CD14-positive monocyte (primary cell): Measurements from ENCODE around the gene LCAT. TPM values are rescaled to one million over a fixed set of nuclear protein-coding genes. Genes with fewer than 3 reads are reported as not detected.

Experiments
- DNase-seq, 3 donors: peaks; one replicate each; pipeline ENCODE4 v3.0.0-alpha.2; 2011 to 2022
- H2AFZ ChIP-seq: 2 replicates; pipeline ENCODE4 v1.6.0; 2012; ENCODE audit warnings: mild to moderate bottlenecking, low read depth, low read length, inconsistent platforms; ENCODE audit not compliant: insufficient read depth, poor library complexity, severe bottlenecking
- H3K27ac ChIP-seq, 2 donors: 1 replicate in 1 of 2; 2 replicates in 1 of 2; pipeline ENCODE4 v1.5.1; 2012 to 2013; ENCODE audit warnings: low read length in 2 of 2, control low read depth in 1 of 2, inconsistent platforms in 1 of 2, low read depth in 1 of 2, mild to moderate bottlenecking in 1 of 2
- H3K27me3 ChIP-seq, 2 donors: one replicate each; pipeline versions ENCODE4 v1.6.0 to v1.6.1; 2011 to 2013; ENCODE audit warnings: low read length in 2 of 2; ENCODE audit not compliant: control insufficient read depth in 2 of 2, insufficient read depth in 2 of 2
- H3K36me3 ChIP-seq, 2 donors: replicated peaks in 1 of 2; 1 replicate in 1 of 2; 2 replicates in 1 of 2; pipeline versions ENCODE4 v1.5.1 to v1.6.1; 2012 to 2013; ENCODE audit warnings: low read length in 2 of 2, control low read depth in 1 of 2, inconsistent platforms in 1 of 2, mild to moderate bottlenecking in 1 of 2; ENCODE audit not compliant: insufficient read depth in 2 of 2, control insufficient read depth in 1 of 2
- H3K4me1 ChIP-seq, 2 donors: 1 replicate in 1 of 2; 2 replicates in 1 of 2; pipeline versions ENCODE4 v1.5.1 to v1.6.1; 2012 to 2013; ENCODE audit warnings: low read length in 2 of 2, control low read depth in 1 of 2, inconsistent platforms in 1 of 2, mild to moderate bottlenecking in 1 of 2, moderate library complexity in 1 of 2; ENCODE audit not compliant: insufficient read depth in 2 of 2, control insufficient read depth in 1 of 2
- H3K4me2 ChIP-seq: replicated peaks from 2 replicates; pipeline ENCODE3; 2012; ENCODE audit warnings: low read length, moderate library complexity, mild to moderate bottlenecking; ENCODE audit not compliant: poor library complexity, severe bottlenecking; ENCODE audit errors: extremely low read depth
- H3K4me3 ChIP-seq, 3 experiments: fragments of 200-600 bp in 1 of 3; sonication (generic) in 1 of 3; replicated peaks in 1 of 3; 1 replicate in 2 of 3; 2 replicates in 1 of 3; pipeline ENCODE4 v1.5.1; 2011 to 2013; ENCODE audit warnings: low read length in 3 of 3, mild to moderate bottlenecking in 3 of 3, control low read depth in 2 of 3, low read depth in 2 of 3, inconsistent platforms in 1 of 3, moderate library complexity in 1 of 3
- H3K79me2 ChIP-seq: 2 replicates; pipeline ENCODE4 v1.6.0; 2012; ENCODE audit warnings: mild to moderate bottlenecking, control low read depth, inconsistent platforms, low read length, moderate library complexity; ENCODE audit not compliant: insufficient read depth
- H3K9ac ChIP-seq: 2 replicates; pipeline ENCODE4 v1.6.0; 2017; ENCODE audit warnings: low read length, mild to moderate bottlenecking; ENCODE audit not compliant: insufficient read depth, poor library complexity, severe bottlenecking
- H3K9me3 ChIP-seq, 2 donors: replicated peaks in 1 of 2; 1 replicate in 1 of 2; 2 replicates in 1 of 2; pipeline versions ENCODE4 v1.5.1 to v1.6.1; 2012 to 2013; ENCODE audit warnings: low read length in 2 of 2, control low read depth in 1 of 2; ENCODE audit not compliant: control insufficient read depth in 1 of 2, insufficient read depth in 1 of 2
- H4K20me1 ChIP-seq: 2 replicates; pipeline ENCODE4 v1.6.0; 2012; ENCODE audit warnings: mild to moderate bottlenecking, low read length, control low read depth, moderate library complexity; ENCODE audit not compliant: insufficient read depth
- H3K27ac Mint-ChIP-seq, 7 donors: one replicate each; pipeline ENCODE4 v1.8.0; 2020; ENCODE audit warnings: mild to moderate bottlenecking in 7 of 7, mixed read lengths in 7 of 7, moderate library complexity in 6 of 7, inconsistent platforms in 2 of 7
- H3K27me3 Mint-ChIP-seq, 3 donors: one replicate each; pipeline ENCODE4 v1.8.0; 2021 to 2022; ENCODE audit warnings: low read depth in 3 of 3, mild to moderate bottlenecking in 3 of 3, mixed read lengths in 3 of 3, moderate library complexity in 3 of 3, inconsistent platforms in 1 of 3
- H3K36me3 Mint-ChIP-seq, 2 donors: one replicate each; pipeline ENCODE4 v1.8.0; 2020; ENCODE audit warnings: mixed read lengths in 2 of 2, inconsistent platforms in 1 of 2, mild to moderate bottlenecking in 1 of 2
- H3K4me1 Mint-ChIP-seq: one replicate; pipeline ENCODE4 v1.8.0; 2020; ENCODE audit warnings: mild to moderate bottlenecking, mixed read lengths
- H3K4me3 Mint-ChIP-seq, 2 donors: one replicate each; pipeline ENCODE4 v1.8.0; 2020; ENCODE audit warnings: mild to moderate bottlenecking in 2 of 2, mixed read lengths in 2 of 2, moderate library complexity in 1 of 2
- H3K9me3 Mint-ChIP-seq, 7 donors: one replicate each; pipeline ENCODE4 v1.8.0; 2020 to 2022; ENCODE audit warnings: mixed read lengths in 7 of 7, mild to moderate bottlenecking in 6 of 7, moderate library complexity in 6 of 7, inconsistent platforms in 2 of 7
- CTCF ChIP-seq: fragments of 200-600 bp; IDR thresholded peaks from one replicate; pipeline ENCODE4 v1.8.0; 2022; ENCODE audit warnings: antibody characterized with exemption, mild to moderate bottlenecking
- WGBS: methylation state at CpG from one replicate; pipeline ENCODE4 v1.1.5; 2013; ENCODE audit warnings: missing lambda C conversion rate; ENCODE audit not compliant: insufficient coverage; 5-methylcytosine and 5-hydroxymethylcytosine counted together
- intact Hi-C, 2 donors: fragments of 100-400 bp; cut with micrococcal nuclease; formaldehyde crosslinking; loops; one replicate each; pipeline versions ENCODE4 v1.15.0 to v1.15.1; 2023
- polyA plus RNA-seq, 3 donors: library from polyadenylated mRNA; depleted of rRNA in 1 of 3; unstranded in 2 of 3; stranded (reverse) in 1 of 3; fragments of 300-500 nt in 2 of 3; fragments of >200 nt in 1 of 3; fragmentation: Illumina TruSeq in 2 of 3; gene quantifications; 1 replicate in 2 of 3; 2 replicates in 1 of 3; pipeline ENCODE4 v1.2.3, GENCODE V29; 2012 to 2021

LCAT gene
- polyA plus RNA-seq, 3 donors: 0.17 to 16.2 TPM; not detected in 1

- Mint-ChIP-seq H3K4me3 (peak overlapping the region; percentile 78 to 92), H3K27me3 (no peaks in the 10 kb centered on the region), H3K9me3 (no peaks in the 10 kb centered on the region), H3K36me3 (peaks cover 32 to 52% of the 10 kb centered on the region in 2 donors), H3K4me1 (peaks cover 56% of the 10 kb centered on the region), H3K27ac (peak overlapping the region; percentile 98 to 100 (median 100))
- Histone ChIP-seq H3K4me2 (peak overlapping the region; percentile 64), H3K36me3 (peaks cover 22 to 34% of the 10 kb centered on the region in 2 donors), H3K27me3 (no peaks in the 10 kb centered on the region), H2AFZ (peak overlapping the region; percentile 61), H3K4me3 (peak overlapping the region; percentile 2 to 50 (median 42)), H3K27ac (peak overlapping the region; percentile 85 to 97), H3K79me2 (peaks cover 44% of the 10 kb centered on the region), H3K9me3 (peaks cover 0 to 2% of the 10 kb centered on the region in 2 donors), H3K9ac (peak overlapping the region; percentile 63), H3K4me1 (peaks cover 63 to 70% of the 10 kb centered on the region in 2 donors), H4K20me1 (peaks cover 34% of the 10 kb centered on the region)
- DNase-seq: peak; percentile 77 to 90 (median 88)
- intact Hi-C loops: loop anchor here (1.0 to 2.0 kb wide), 3 partner anchors 15 to 47 kb away; partner anchors contain the start of genes DDX28 (in 1 of the 2) and DUS2 (in 1 of the 2)
- peak; percentile 98 for TF ChIP-seq CTCF
- 2% methylated on average over 32 of the region's 39 CpGs for WGBS
Observed at GRCh38 chr16:67993207-67994039, 49.5 kb upstream of the LCAT start.

- H3K9me3 ChIP-seq: no peaks in the 10 kb centered on the region
- Mint-ChIP-seq H3K9me3 (no peaks in the 10 kb centered on the region), H3K4me1 (peaks cover 60% of the 10 kb centered on the region), H3K4me3 (peak overlapping the region in 1 of 2 donors; percentile 51), H3K27ac (peak overlapping the region in 4 of 7 donors; percentile 12 to 100 (median 99)), H3K27me3 (no peaks in the 10 kb centered on the region), H3K36me3 (peaks cover 32 to 52% of the 10 kb centered on the region in 2 donors)
- H3K4me2 ChIP-seq: peak overlapping the region; percentile 64
- H3K4me3 ChIP-seq: peak overlapping the region in 2 of 3 experiments; percentile 42 to 50
- intact Hi-C loops: loop anchor here (1.0 to 2.0 kb wide), 3 partner anchors 16 to 48 kb away; partner anchors contain the start of genes DDX28 (in 1 of the 2) and DUS2 (in 1 of the 2)
- peak overlapping the region; percentile 61 for H2AFZ ChIP-seq
- H3K79me2 ChIP-seq: peaks cover 37% of the 10 kb centered on the region
- no peak for TF ChIP-seq CTCF
- no peaks in the 10 kb centered on the region for H3K27me3 ChIP-seq
- peak overlapping the region; percentile 63 for H3K9ac ChIP-seq
- H3K4me1 ChIP-seq: peaks cover 58 to 65% of the 10 kb centered on the region in 2 donors
- H4K20me1 ChIP-seq: peaks cover 36% of the 10 kb centered on the region
- 85% methylated on average over 16 of the region's 20 CpGs for WGBS
- peaks cover 22 to 34% of the 10 kb centered on the region in 2 donors for H3K36me3 ChIP-seq
- peak overlapping the region in 1 of 2 donors; percentile 85 for H3K27ac ChIP-seq
- no peak for DNase-seq
Observed at GRCh38 chr16:67992661-67993206, 48.8 kb upstream of the LCAT start.
